HFFc6 (cell line): Measurements from ENCODE around the gene ERCC6L. TPM values are rescaled to one million over a fixed set of nuclear protein-coding genes. Genes with fewer than 3 reads are reported as not detected.

ENCODE experiments used
- DNase-seq: peaks from one replicate; pipeline ENCODE4 v3.0.0-alpha.2; 2018
- H3K27ac Mint-ChIP-seq: 2 replicates; pipeline ENCODE4 v1.8.0; 2020; ENCODE audit warnings: mild to moderate bottlenecking, mixed read lengths
- H3K27me3 Mint-ChIP-seq: 2 replicates; pipeline ENCODE4 v1.8.0; 2021; ENCODE audit warnings: mild to moderate bottlenecking, moderate library complexity, mixed read lengths; ENCODE audit not compliant: insufficient read depth
- H3K36me3 Mint-ChIP-seq: 2 replicates; pipeline ENCODE4 v1.8.0; 2021; ENCODE audit warnings: low read depth, mixed read lengths
- H3K4me1 Mint-ChIP-seq: 2 replicates; pipeline ENCODE4 v1.8.0; 2020; ENCODE audit warnings: low read depth, mixed read lengths
- H3K4me3 Mint-ChIP-seq: 2 replicates; pipeline ENCODE4 v1.8.0; 2020; ENCODE audit warnings: mild to moderate bottlenecking, moderate library complexity, mixed read lengths
- H3K9me3 Mint-ChIP-seq: 2 replicates; pipeline ENCODE4 v1.8.0; 2020; ENCODE audit warnings: mild to moderate bottlenecking, mixed read lengths
- total RNA-seq, 6 experiments: library from RNA; stranded (reverse); fragmentation: NEBNext Ultra II Directional; extraction: Animal tissue kit (Norgen Biotek cat#: 25700); gene quantifications; 2 replicates in 1 of 6; 3 replicates in 5 of 6; pipeline ENCODE4 v1.2.3, GENCODE V29; 2021
- TF ChIP-seq, protein P1 (sequence below): fragments of 200-600 bp; sonication (generic); IDR thresholded peaks from 2 replicates; pipeline ENCODE4 v1.5.0; 2021; ENCODE audit warnings: antibody characterized with exemption, mild to moderate bottlenecking

ERCC6L gene
- total RNA-seq, 6 experiments from 2014 or later: 3.1 to 7.2 (median 6.6) TPM

DNA sequence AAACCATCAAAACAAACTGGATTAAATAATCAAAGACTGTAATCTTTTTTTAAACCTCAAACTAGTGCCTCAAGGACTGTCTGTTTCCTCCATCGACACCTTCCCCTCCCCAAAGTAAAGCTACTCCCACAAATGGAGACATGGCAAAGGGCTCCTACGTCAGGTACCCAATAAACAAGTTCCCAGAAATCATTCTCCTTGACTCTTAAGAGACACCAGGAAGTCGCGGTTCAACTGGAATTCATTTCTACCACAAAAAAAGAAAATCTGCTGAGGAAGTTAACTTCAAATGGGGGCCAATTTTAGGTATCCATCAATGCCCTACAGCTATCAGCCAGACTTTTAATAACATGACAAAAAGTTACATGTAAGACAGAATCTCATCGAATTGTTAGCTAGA is 35.7 kb upstream of the ERCC6L start:
- Mint-ChIP-seq H3K4me3 (peak overlapping the region; percentile 89), H3K27me3 (peaks cover 5% of the 10 kb centered on the region), H3K36me3 (peaks cover 45% of the 10 kb centered on the region), H3K4me1 (peaks cover 66% of the 10 kb centered on the region), H3K27ac (peak overlapping the region; percentile 80), H3K9me3 (no peaks in the 10 kb centered on the region)
- TF ChIP-seq, protein P1, sequence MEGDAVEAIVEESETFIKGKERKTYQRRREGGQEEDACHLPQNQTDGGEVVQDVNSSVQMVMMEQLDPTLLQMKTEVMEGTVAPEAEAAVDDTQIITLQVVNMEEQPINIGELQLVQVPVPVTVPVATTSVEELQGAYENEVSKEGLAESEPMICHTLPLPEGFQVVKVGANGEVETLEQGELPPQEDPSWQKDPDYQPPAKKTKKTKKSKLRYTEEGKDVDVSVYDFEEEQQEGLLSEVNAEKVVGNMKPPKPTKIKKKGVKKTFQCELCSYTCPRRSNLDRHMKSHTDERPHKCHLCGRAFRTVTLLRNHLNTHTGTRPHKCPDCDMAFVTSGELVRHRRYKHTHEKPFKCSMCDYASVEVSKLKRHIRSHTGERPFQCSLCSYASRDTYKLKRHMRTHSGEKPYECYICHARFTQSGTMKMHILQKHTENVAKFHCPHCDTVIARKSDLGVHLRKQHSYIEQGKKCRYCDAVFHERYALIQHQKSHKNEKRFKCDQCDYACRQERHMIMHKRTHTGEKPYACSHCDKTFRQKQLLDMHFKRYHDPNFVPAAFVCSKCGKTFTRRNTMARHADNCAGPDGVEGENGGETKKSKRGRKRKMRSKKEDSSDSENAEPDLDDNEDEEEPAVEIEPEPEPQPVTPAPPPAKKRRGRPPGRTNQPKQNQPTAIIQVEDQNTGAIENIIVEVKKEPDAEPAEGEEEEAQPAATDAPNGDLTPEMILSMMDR: no peak
- no peak for DNase-seq

DNA sequence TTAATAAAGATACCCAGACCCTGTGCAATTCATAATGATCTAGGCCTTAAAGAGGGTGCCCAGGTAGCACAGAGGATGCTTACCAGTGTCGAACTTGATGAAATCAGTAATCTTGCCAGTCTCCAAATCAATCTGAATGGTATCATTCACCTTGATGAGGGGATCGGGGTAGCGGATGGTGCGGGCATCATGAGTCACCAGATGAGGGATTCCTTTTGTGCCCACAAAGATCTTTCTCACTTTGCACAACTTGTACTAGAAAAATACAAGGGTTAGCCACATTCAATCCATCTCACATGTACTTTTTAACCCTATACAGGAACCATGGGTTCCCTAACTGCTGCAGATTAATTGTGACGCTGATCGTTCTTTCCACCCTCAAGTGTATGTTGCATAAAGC is 34.9 kb upstream of the ERCC6L start:
- Mint-ChIP-seq H3K4me1 (peaks cover 66% of the 10 kb centered on the region), H3K9me3 (no peaks in the 10 kb centered on the region), H3K4me3 (peak overlapping the region; percentile 89), H3K27ac (peak overlapping the region; percentile 80), H3K27me3 (peaks cover 6% of the 10 kb centered on the region; the same call in 1 of the 2 replicates), H3K36me3 (peaks cover 46% of the 10 kb centered on the region)
- TF ChIP-seq, protein P1: no peak
- DNase-seq: no peak

GRCh38 chrX:72272868-72273267 is 34.0 kb upstream of the ERCC6L start:
- Mint-ChIP-seq H3K4me3 (peak overlapping the region; percentile 50), H3K27ac (peak overlapping the region; percentile 80), H3K9me3 (no peaks in the 10 kb centered on the region), H3K4me1 (peaks cover 69% of the 10 kb centered on the region), H3K27me3 (peaks cover 6% of the 10 kb centered on the region; the same call in 1 of the 2 replicates), H3K36me3 (peaks cover 49% of the 10 kb centered on the region)
- DNase-seq: peak; percentile 45
- TF ChIP-seq, protein P1: no peak

DNA sequence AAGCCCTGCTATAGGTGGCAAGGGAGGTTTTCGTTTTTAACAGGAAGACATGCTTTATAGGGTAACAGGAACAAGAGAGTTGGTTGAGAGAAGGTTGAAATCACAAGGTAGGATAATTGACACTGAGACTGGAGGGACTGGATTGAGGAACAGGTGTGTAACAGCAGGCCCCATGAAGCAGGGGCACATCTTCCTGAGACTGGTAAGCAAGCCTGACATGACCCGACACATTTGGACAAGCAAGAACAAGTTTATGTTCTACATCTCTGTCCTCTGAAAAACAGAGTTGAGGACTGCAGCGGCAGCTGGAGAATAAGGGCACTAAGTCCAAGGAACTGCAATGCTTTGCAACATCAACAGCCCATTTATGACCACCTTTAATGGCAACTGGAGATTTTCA is 33.0 kb upstream of the ERCC6L start:
- Mint-ChIP-seq H3K27ac (peak overlapping the region; percentile 80), H3K4me3 (peak overlapping the region; percentile 50), H3K27me3 (peaks cover 6% of the 10 kb centered on the region; the same call in 1 of the 2 replicates), H3K9me3 (no peaks in the 10 kb centered on the region), H3K4me1 (peaks cover 69% of the 10 kb centered on the region), H3K36me3 (peaks cover 52% of the 10 kb centered on the region)
- no peak for DNase-seq
- TF ChIP-seq, protein P1: no peak

DNA sequence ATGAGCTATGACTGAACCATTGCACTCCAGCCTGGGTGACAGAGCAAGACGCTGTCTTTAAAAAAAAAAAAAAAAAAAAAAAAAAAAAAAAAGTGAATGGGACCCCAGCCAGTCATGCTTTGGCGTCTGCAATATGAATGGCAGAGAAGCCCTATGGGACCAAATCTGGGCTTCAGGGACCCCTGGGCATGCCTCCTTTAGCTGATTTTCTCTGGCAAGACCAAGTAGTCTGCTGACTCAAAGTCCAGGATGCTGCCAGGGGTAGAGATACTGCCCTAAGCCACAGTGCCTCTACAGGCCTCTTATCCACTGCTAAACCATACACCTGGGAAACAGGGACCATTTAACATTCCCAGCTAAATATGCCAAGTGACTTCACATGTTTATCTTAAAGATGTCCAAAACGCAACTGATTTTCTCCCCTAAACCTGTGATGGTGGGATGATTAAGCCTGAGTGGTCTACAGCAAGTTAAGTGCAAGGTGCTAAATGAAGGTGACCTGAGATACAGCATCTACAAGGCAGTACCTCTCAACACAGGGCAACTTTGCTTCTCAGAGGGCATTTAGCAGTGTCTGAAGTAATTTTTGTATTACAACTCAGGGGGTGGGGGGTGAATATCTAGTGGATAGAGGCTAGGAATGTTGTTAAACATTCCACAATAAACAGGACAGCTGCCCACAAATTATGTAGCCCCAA is 32.4 kb upstream of the ERCC6L start:
- Mint-ChIP-seq H3K9me3 (no peaks in the 10 kb centered on the region), H3K4me1 (peaks cover 69% of the 10 kb centered on the region), H3K4me3 (peak overlapping the region; percentile 50; the same call in 1 of the 2 replicates), H3K27me3 (peaks cover 6% of the 10 kb centered on the region; the same call in 1 of the 2 replicates), H3K27ac (peak overlapping the region; percentile 80), H3K36me3 (peaks cover 51% of the 10 kb centered on the region)
- no peak for DNase-seq
- TF ChIP-seq, protein P1: no peak
